HG02588 (cell line): Measurements from ENCODE around the gene UBE2G1.

ENCODE experiments used
- ATAC-seq: cut with Tn5 transposase; IDR thresholded peaks from one replicate; pipeline ENCODE4 v1.9.1; 2021; ENCODE audit warnings: mild to moderate bottlenecking, moderate library complexity; ENCODE audit not compliant: unreplicated experiment

The UBE2G1 gene

GRCh38 chr17:4340914-4341615, 25.4 kb downstream of the UBE2G1 start:
- no peak for ATAC-seq

- ATAC-seq = no peak
Observed at GRCh38 chr17:4334776-4335584, 31.5 kb downstream of the UBE2G1 start.

GRCh38 chr17:4334332-4334731, 32.1 kb downstream of the UBE2G1 start:
- ATAC-seq = no peak

GRCh38 chr17:4333041-4333440, 33.4 kb downstream of the UBE2G1 start:
- no peak for ATAC-seq

GRCh38 chr17:4332296-4332970, 34.0 kb downstream of the UBE2G1 start:
- ATAC-seq = no peak

GRCh38 chr17:4331614-4332013, 34.9 kb downstream of the UBE2G1 start:
- ATAC-seq = no peak

GRCh38 chr17:4329838-4330237, 36.6 kb downstream of the UBE2G1 start:
- ATAC-seq = no peak

GRCh38 chr17:4327606-4328005, 38.9 kb downstream of the UBE2G1 start:
- no peak for ATAC-seq

- ATAC-seq = no peak
Observed at GRCh38 chr17:4326608-4327007, 39.9 kb downstream of the UBE2G1 start.

GRCh38 chr17:4326112-4326511, 40.4 kb downstream of the UBE2G1 start:
- no peak for ATAC-seq

- ATAC-seq = no peak
Observed at GRCh38 chr17:4324463-4324862, 42.0 kb downstream of the UBE2G1 start.

- ATAC-seq = no peak
Observed at GRCh38 chr17:4319221-4319620, 47.3 kb downstream of the UBE2G1 start.

- no peak for ATAC-seq
Observed at GRCh38 chr17:4318596-4318995, 47.9 kb downstream of the UBE2G1 start.

GRCh38 chr17:4318186-4318585, 48.3 kb downstream of the UBE2G1 start:
- ATAC-seq = no peak

- no peak for ATAC-seq
Observed at GRCh38 chr17:4317610-4318009, 48.9 kb downstream of the UBE2G1 start.

- no peak for ATAC-seq
Observed at GRCh38 chr17:4316648-4317047, 49.8 kb downstream of the UBE2G1 start.

- ATAC-seq = no peak
Observed at GRCh38 chr17:4314618-4315017, 51.9 kb downstream of the UBE2G1 start.

- no peak for ATAC-seq
Observed at GRCh38 chr17:4314179-4314578, 52.3 kb downstream of the UBE2G1 start.

GRCh38 chr17:4313221-4314114, 53.0 kb downstream of the UBE2G1 start:
- no peak for ATAC-seq

- no peak for ATAC-seq
Observed at GRCh38 chr17:4310354-4311060, 56.0 kb downstream of the UBE2G1 start.
